Fibroblast of pulmonary artery (primary cell): Measurements from ENCODE around the gene LIMS2.

ENCODE experiments used
- DNase-seq: peaks from one replicate; pipeline ENCODE4 v3.0.0-alpha.2; 2010; ENCODE audit warnings: low read depth
- H3K4me3 ChIP-seq: replicated peaks from 2 replicates; pipeline ENCODE4 v1.5.1; 2011; ENCODE audit warnings: low read depth, mild to moderate bottlenecking, control low read depth, low read length, moderate library complexity
- CTCF ChIP-seq: IDR thresholded peaks from 2 replicates; pipeline ENCODE4 v1.5.1; 2011; ENCODE audit warnings: mild to moderate bottlenecking, control low read depth, low read length, inconsistent platforms; ENCODE audit errors: missing control alignments

The LIMS2 gene

GRCh38 chr2:127609031-127609751 lies 66.1 kb downstream of the LIMS2 start:
- DNase-seq, result no peak
- TF ChIP-seq CTCF, result no peak
- H3K4me3 ChIP-seq, result no peak overlapping the region

- TF ChIP-seq CTCF, result no peak
- DNase-seq, result no peak
- H3K4me3 ChIP-seq, result no peak overlapping the region
Observed at GRCh38 chr2:127608061-127609030, 67.0 kb downstream of the LIMS2 start.

- H3K4me3 ChIP-seq, result no peak overlapping the region
- TF ChIP-seq CTCF, result no peak
- DNase-seq, result no peak
Observed at GRCh38 chr2:127607399-127607908, 67.9 kb downstream of the LIMS2 start.

GRCh38 chr2:127606625-127607398 lies 68.5 kb downstream of the LIMS2 start:
- no peak overlapping the region for H3K4me3 ChIP-seq
- DNase-seq, result no peak
- no peak for TF ChIP-seq CTCF

- TF ChIP-seq CTCF, result no peak
- no peak for DNase-seq
- H3K4me3 ChIP-seq, result no peak overlapping the region
Observed at GRCh38 chr2:127605691-127606263, 69.6 kb downstream of the LIMS2 start.

GRCh38 chr2:127604986-127605385 lies 70.3 kb downstream of the LIMS2 start:
- TF ChIP-seq CTCF, result no peak
- no peak for DNase-seq
- no peak overlapping the region for H3K4me3 ChIP-seq
